Activated CD4-positive, alpha-beta T cell treated with anti-CD3 and anti-CD28 coated beads for 4 hours (primary cell): ENCODE measurements around the gene DMRT1.

Source experiments
- DNase-seq, 2 donors: peaks; one replicate each; pipeline ENCODE4 v3.0.0-alpha.2; 2020

DMRT1 gene

GRCh38 chr9:926976-927375, 85.5 kb downstream of the DMRT1 start:
- no peak for DNase-seq

- DNase-seq = no peak
These were observed 87.0 kb downstream of the DMRT1 start for GRCh38 chr9:928363-929042.

GRCh38 chr9:929719-930118, 88.2 kb downstream of the DMRT1 start:
- no peak for DNase-seq

GRCh38 chr9:933356-933755, 91.9 kb downstream of the DMRT1 start:
- no peak for DNase-seq

- no peak for DNase-seq
These were observed 94.0 kb downstream of the DMRT1 start for GRCh38 chr9:935348-935965.

- DNase-seq = no peak
These were observed 101.5 kb downstream of the DMRT1 start for GRCh38 chr9:942805-943580.

GRCh38 chr9:947985-948384, 106.5 kb downstream of the DMRT1 start:
- no peak for DNase-seq

GRCh38 chr9:948497-948896, 107.0 kb downstream of the DMRT1 start:
- no peak for DNase-seq

GRCh38 chr9:950139-950538, 108.6 kb downstream of the DMRT1 start:
- DNase-seq = no peak

- DNase-seq = no peak
These were observed 111.0 kb downstream of the DMRT1 start for GRCh38 chr9:952546-952945.

GRCh38 chr9:959105-959504, 117.6 kb downstream of the DMRT1 start:
- DNase-seq = no peak

- DNase-seq = no peak
These were observed 118.4 kb downstream of the DMRT1 start for GRCh38 chr9:959914-960313.

- no peak for DNase-seq
These were observed 120.5 kb downstream of the DMRT1 start for GRCh38 chr9:962023-962422.

GRCh38 chr9:965497-965896, 124.0 kb downstream of the DMRT1 start:
- DNase-seq = no peak

GRCh38 chr9:966870-967269, 125.4 kb downstream of the DMRT1 start:
- no peak for DNase-seq

GRCh38 chr9:967436-967835, 125.9 kb downstream of the DMRT1 start:
- DNase-seq = no peak

GRCh38 chr9:967903-968641, 126.6 kb downstream of the DMRT1 start:
- no peak for DNase-seq

- no peak for DNase-seq
These were observed 128.0 kb downstream of the DMRT1 start for GRCh38 chr9:969310-970150.

- no peak for DNase-seq
These were observed 128.9 kb downstream of the DMRT1 start for GRCh38 chr9:970151-970996.

GRCh38 chr9:971901-972500, 130.5 kb downstream of the DMRT1 start:
- no peak for DNase-seq
